Measurements from ENCODE around the gene ZNF683. TPM values are rescaled to one million over a fixed set of nuclear protein-coding genes. Genes with fewer than 3 reads are reported as not detected.

The ZNF683 gene
- total and polyA plus RNA-seq, 10 of the 15 experiments (the other 5 are each of a cell fraction or from before 2014, with no cell fraction given): not detected

DNA sequence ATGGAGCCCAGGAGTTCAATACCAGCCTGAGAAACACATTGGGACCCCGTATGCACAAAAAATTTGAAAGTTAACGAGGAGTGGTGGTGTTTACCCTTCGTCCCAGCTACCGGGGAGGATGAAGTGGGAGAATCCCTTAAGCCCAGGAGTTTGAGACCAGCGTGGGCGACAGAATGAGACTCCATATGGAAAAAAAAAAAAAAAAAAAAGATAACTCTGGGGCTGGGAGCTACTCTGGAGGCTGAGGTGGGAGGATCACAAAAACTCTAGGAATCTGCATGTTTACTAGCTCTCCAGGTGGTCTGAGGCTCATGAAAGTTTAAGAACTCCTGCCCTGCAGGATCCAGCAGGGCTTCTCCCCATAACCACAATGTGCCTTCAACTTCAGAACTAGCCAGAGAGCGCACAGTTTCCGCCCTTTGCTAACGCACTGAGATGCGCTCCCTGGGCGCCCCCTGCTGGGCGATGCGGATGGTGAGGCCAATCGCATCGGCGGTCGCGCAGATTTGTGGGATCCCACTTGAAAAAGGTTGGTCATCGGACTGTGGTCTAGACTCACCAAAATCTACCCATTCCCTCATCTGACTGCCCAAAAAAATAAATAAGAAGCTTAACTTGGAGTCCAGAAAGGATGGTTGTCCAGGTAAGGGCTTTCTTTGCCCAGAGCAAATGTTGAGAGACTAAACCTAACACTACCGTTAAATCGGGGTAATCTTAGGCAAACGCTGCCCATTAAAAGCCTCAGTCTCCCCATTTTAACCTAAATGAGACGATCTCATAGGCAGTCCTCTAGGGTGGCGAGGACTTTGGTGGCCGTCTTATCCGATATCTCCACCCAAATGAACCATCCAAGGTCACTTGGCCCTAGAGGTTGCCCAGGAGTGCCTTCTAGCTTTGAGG, 8.8 kb downstream of the ZNF683 start (continued):
- TF ChIP-seq, protein P1, sequence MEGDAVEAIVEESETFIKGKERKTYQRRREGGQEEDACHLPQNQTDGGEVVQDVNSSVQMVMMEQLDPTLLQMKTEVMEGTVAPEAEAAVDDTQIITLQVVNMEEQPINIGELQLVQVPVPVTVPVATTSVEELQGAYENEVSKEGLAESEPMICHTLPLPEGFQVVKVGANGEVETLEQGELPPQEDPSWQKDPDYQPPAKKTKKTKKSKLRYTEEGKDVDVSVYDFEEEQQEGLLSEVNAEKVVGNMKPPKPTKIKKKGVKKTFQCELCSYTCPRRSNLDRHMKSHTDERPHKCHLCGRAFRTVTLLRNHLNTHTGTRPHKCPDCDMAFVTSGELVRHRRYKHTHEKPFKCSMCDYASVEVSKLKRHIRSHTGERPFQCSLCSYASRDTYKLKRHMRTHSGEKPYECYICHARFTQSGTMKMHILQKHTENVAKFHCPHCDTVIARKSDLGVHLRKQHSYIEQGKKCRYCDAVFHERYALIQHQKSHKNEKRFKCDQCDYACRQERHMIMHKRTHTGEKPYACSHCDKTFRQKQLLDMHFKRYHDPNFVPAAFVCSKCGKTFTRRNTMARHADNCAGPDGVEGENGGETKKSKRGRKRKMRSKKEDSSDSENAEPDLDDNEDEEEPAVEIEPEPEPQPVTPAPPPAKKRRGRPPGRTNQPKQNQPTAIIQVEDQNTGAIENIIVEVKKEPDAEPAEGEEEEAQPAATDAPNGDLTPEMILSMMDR (IDR thresholded peaks at IDR 0.05 in 2 of 3, conservative IDR thresholded peaks at IDR 0.05 in 1 of 3; ENCODE audit: control insufficient read depth in 2 of 3, extremely low read depth in 1 of 3, insufficient read depth in 1 of 3, low read depth in 3 of 3, low read length in 3 of 3): peak; percentile 85 to 98 (median 98)
- no peak for TF ChIP-seq REST (IDR thresholded peaks at IDR 0.05; ENCODE audit: low read depth, low read length)
- TF ChIP-seq STAT3 (IDR thresholded peaks at IDR 0.05; ENCODE audit: low read depth, low read length): no peak

GRCh38 chr1:26362331-26362730, 10.2 kb downstream of the ZNF683 start:
- no peaks in the 10 kb centered on the region for H3K9me3 ChIP-seq (replicated peaks; ENCODE audit: control insufficient read depth, insufficient read depth, low read length)
- no TSS peak for BruUV-seq (replicated peaks)
- no peaks in the 10 kb centered on the region for H4K20me1 ChIP-seq (ENCODE audit: control insufficient read depth, insufficient read depth)
- intact Hi-C loops (cut with micrococcal nuclease; ENCODE audit: unreplicated experiment): loop anchor here (2.0 to 10.0 kb wide), 2 partner anchors 52 to 78 kb away; partner anchors contain the start of gene LIN28A
- DNase-seq (ENCODE audit: low read depth, low spot score) (no peak), FAIRE-seq (no peak), ATAC-seq (no peak)
- POLR2A ChIA-PET: no interaction called here
- H3K4me1 ChIP-seq (ENCODE audit: control insufficient read depth, insufficient read depth, low read length): no peaks in the 10 kb centered on the region; the same call in 1 of the 2 replicates
- in situ Hi-C loops (cut with MboI): no loop called here
- H3K9ac ChIP-seq (ENCODE audit: control insufficient read depth, insufficient read depth, low read length): no peak overlapping the region
- SMC1A ChIA-PET (ENCODE audit: uncharacterized antibody, unreplicated experiment): interaction anchor here (2.1 to 3.0 kb wide), 2 partner anchors 16 to 77 kb away, joined by 13 to 17 read pairs; no protein-coding TSS in a partner anchor
- H3K4me3 ChIP-seq: no peak overlapping the region
- CTCF ChIA-PET: interaction anchor here (0.6 to 5.6 kb wide), 13 partner anchors 11 to 236 kb away, joined by 3 to 89 read pairs (median 3); partner anchors contain the start of gene ZNF683
- H3K27ac ChIP-seq (ENCODE audit: control insufficient read depth, insufficient read depth): no peak overlapping the region
- peaks cover 4 to 5% of the 10 kb centered on the region in 2 experiments; a peak in 3 of 4 replicates for H3K27me3 ChIP-seq (replicated peaks in 1 of 2; ENCODE audit: control insufficient read depth in 2 of 2, insufficient read depth in 2 of 2, low read length in 1 of 2)
- no peak overlapping the region for H3K4me2 ChIP-seq (ENCODE audit: control insufficient read depth, insufficient read depth)
- H3K79me2 ChIP-seq (ENCODE audit: control insufficient read depth, insufficient read depth, low read length): no peaks in the 10 kb centered on the region
- no peaks in the 10 kb centered on the region for H3K36me3 ChIP-seq (ENCODE audit: control insufficient read depth in 2 of 2, insufficient read depth in 2 of 2, low read length in 1 of 2)
- H2AFZ ChIP-seq (ENCODE audit: control insufficient read depth, low read depth, low read length): no peak overlapping the region
- RAD21 ChIA-PET (ENCODE audit: unreplicated experiment): interaction anchor here (1.3 to 4.1 kb wide), 3 partner anchors 44 to 77 kb away, joined by 3 to 29 read pairs (median 9); partner anchors contain the start of gene CD52
- 33% methylated on average over 3 of the region's 3 CpGs for WGBS (ENCODE audit: insufficient coverage, insufficient replicate concordance, low lambda C conversion rate, missing lambda C conversion rate)
- TF ChIP-seq ZBED1 (IDR thresholded peaks at IDR 0.05; ENCODE audit: borderline replicate concordance) (no peak), IKZF2 (IDR thresholded peaks at IDR 0.05) (no peak), TCF3 (IDR thresholded peaks at IDR 0.05; ENCODE audit: borderline replicate concordance, insufficient read depth, low read depth, low read length) (no peak), SMAD5 (IDR thresholded peaks at IDR 0.05; ENCODE audit: low read depth) (no peak), HCFC1 (IDR thresholded peaks at IDR 0.05; ENCODE audit: low read length) (no peak), SRF (IDR thresholded peaks at IDR 0.05; ENCODE audit: low read depth in 2 of 2, low read length in 2 of 2) (no peak), PRDM15 (CRISPR knock-in tag; IDR thresholded peaks at IDR 0.05) (no peak), KAT2A (conservative IDR thresholded peaks at IDR 0.05; ENCODE audit: control insufficient read depth, low read depth, low read length) (no peak)
